Renal cortical epithelial cell (primary cell): Measurements from ENCODE around the gene ZNF580. TPM values are rescaled to one million over a fixed set of nuclear protein-coding genes. Genes with fewer than 3 reads are reported as not detected.

ENCODE experiments used
- DNase-seq: peaks from one replicate; pipeline ENCODE4 v3.0.0-alpha.2; 2011; ENCODE audit warnings: low read depth
- total RNA-seq: library from RNA; depleted of rRNA; stranded (reverse); fragments of >200 nt; gene quantifications from 2 replicates; pipeline ENCODE4 v1.2.3, GENCODE V29; 2014

ZNF580 gene
- total RNA-seq, 1 donor from 2014 or later, result 5.8 TPM

GRCh38 chr19:55646889-55647731 lies 6.3 kb downstream of the ZNF580 start:
- DNase-seq, result no peak

DNA sequence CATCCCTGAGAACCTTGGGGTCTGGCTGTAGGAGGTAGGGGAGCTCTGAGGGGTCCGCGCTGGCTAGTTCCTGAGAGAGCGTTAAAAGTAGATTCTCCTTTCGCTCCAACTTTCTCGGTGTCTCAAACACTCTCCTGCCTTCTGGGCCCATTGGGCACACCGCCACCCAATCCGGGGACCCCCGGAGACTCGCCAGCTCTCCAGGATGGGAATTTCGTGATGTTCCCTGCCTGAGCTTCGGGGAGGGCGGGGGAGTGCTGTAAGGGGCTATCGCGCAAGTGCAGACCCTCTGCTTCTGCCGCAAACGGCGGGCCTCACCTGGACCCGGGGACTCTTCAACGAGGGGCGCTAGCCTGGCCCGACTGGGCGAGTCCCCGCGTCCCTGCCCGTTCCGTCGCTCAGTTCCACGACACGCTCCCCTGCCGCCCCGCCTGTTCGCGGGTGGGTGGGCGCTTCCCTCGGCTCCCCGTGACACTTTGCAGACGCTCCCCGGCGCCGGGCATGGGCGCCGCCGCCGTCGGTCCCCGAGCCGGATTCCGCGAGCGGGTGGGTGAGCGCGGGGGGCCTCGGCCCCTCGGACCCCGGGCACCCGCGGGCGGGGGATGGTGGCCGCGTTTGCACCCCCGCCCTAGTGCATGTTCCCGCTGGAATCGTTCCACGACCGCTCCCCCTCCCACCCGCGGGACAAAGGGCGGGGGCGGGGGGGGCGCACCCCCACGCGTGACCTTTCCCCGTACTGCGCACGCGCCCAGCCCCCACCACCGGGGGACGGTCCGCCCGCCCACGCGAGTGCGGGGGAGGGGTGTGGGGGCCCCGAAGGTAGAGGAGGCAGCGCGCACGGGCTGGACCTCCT lies 7.2 kb downstream of the ZNF580 start, which contains the start of gene CCDC106:
TSS of gene CCDC106 (plus strand) at position 481 of the 853 bp plus-strand sequence. CDS start 835 bp downstream, outside the sequence.
- no peak for DNase-seq

GRCh38 chr19:55648585-55649267 lies 7.9 kb downstream of the ZNF580 start:
- DNase-seq, result no peak

DNA sequence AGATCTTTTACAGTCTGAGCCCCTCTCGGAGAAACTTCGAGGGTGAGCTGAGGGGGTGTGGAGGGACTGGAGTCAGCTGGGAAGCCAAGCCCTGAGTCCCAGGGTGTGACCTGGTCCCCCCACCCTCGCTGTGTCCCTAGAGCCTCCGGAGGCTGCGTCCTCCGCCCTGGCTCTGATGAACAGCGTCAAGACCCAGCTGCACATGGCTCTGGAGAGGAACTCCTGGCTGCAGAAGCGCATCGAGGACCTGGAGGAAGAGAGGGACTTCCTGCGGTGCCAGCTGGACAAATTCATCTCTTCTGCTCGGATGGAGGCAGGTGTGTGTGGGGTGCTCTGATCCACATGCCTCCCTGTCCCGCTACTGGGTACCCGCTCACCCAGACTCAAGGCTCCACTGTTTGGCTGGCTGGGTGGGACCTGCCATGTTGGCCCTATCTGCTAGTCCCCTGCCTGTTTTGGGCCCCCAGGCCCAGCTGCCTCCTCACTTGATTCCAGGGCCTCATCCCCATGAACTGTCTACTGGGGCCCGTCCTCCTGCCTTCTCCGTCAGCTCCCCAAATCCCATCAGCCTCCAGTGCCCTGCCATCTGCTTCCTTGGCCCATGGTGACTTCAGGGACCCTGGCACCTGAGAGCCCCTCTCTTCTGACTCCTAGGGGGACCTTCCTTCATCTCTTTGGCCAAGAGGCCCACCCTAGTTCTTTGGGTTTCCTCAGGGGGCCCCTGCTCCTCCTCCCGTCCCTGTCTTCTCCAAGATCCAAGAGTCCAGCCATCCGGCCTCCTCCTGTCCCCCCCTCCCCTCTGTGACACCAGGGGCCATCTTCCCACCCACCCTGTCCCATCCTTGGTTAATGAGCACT lies 8.7 kb downstream of the ZNF580 start:
- DNase-seq, result no peak

DNA sequence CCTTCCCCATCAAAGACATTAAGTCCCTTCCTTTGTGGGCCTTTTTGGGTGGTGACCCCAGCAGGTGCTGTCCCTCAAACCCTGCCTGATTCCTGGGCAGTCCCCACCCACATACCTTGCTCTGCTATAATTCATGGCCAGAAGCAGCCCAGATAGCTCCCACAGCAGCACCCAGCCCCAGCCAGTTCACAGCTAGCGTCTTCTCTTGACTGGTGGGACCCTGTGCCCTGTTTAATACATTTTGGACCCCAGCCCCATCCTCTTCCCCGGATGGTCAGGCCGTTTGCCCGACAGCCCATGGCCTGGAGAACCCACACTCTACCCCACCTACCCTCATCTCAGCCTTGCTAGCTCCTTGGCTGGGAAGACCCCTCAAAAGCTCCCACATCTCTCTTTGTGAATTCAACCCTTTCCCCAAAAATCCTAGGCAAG lies 9.3 kb downstream of the ZNF580 start:
- no peak for DNase-seq

GRCh38 chr19:55650602-55651230 lies 9.9 kb downstream of the ZNF580 start:
- DNase-seq, result no peak

GRCh38 chr19:55651236-55651635 lies 10.4 kb downstream of the ZNF580 start:
- no peak for DNase-seq

GRCh38 chr19:55652311-55653128 lies 11.7 kb downstream of the ZNF580 start:
- no peak for DNase-seq

DNA sequence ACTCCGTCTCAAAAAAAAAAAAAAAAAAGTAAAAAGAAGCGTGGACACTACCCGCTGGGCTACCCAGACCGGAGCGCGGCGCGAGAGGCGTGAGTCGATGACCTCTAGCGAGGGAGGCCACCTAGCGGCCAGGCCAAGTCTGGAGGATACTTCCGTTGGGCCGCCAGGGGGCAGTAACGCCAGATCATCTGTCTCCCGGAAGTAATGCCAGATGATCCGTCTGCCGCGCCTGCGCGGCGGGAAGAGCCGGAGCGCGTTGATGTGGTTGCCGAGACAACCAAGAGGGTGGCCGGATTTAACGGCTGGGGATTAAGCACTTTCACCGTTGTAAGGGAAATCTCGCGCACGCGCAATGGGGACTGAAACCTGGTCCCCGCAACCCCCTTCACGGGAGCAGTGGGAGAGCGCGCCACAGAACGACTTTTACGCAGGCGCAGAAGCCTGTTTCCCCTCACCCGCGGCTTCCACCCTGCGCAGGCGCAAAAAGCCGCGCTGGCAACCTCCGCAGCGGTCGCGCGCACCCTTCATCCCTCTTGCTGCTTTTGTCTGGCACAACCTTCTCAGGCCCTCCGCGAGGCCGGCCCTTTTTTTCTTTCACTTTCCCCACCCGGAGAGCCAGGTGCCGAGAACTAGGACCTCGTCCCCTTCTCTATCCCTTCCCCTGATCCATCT lies 13.0 kb downstream of the ZNF580 start:
- peak; percentile 96 for DNase-seq

DNA sequence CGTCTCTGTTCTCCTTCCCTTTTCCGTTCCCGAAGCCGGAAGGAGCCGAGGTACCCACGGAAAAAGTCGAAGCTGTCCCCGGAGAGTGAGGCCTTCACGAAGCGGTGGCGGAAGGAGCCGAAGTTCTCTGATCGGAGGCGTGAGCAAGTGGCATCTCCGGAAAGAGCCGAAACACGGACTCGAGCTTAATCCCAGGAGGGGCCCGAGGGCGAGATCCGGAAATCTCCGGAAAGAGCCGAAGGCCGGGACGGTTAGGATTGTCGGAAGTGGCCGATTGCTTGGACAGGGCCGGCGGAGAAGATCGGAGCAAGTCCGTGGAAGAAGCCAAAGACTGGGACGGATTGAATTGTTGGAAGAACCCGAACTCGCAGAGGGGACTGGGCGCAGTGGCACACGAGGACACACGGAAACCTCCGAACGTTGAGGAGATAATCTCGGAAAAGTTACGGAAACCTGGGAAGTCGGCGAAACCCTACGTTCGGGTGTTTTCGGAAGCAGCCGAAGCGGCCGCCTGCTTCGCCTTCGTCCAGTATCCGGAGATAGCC lies 13.6 kb downstream of the ZNF580 start:
- DNase-seq, result peak; percentile 97

DNA sequence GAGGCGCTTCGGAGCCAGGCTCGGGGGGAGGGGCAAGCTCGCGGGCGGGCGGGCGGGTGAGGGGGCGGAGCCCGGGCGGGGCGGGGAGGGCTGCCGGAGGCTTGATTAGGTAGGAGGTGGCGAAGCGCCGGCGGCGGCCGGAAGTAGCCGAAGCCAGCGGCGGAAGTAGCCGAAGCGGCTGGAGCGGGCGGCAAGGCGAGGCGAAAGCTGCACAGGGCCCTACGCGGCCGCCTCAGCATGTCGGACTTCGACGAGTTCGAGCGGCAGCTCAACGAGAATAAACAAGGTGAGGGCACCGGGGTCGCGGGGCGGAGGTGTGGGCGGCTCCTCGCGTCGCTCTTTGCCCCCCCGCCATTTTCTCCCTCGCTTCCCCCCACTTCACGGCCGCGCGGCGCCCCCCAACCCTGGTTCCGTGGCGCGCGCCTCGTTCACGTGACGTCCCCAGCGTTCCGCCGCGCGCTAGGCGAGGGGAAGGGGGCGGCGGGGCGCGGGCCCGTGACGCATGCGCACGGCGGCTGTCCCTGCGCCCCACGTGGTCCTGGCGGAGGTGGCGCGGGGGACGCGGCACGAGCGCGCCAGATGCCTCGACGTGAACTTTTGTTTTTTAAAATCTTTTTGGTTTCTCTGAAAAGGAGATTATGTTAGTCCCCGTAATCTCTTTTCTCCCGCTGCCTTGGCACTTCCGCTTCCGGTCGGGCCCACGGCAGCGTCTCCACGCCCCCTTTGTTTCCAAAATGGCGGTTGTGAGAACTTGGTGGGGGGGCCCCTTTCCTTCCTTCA lies 14.3 kb downstream of the ZNF580 start, which contains the start of gene U2AF2:
TSS of gene U2AF2 (plus strand) at position 168 of the 780 bp plus-strand sequence. CDS start at position 238, 70 bp downstream.
- no peak for DNase-seq

DNA sequence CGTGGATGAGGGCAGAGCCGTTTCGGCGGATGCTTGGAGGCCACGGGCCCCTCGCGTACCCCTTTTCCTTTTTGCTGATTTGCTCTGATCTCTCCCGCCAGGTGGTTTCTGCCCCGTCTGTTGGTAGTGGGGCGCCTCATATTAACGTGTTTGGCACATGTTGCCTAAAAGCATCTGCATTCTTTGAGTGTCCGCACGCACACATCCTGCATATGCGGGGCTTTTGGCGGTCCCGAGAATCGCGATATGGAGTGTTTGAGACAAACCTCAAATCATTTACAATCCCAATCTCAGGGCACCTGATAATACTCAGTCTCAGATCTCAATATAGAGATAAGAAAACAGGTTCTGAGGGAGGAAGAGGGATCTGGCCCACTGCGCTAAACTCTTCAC lies 14.8 kb downstream of the ZNF580 start:
- no peak for DNase-seq

DNA sequence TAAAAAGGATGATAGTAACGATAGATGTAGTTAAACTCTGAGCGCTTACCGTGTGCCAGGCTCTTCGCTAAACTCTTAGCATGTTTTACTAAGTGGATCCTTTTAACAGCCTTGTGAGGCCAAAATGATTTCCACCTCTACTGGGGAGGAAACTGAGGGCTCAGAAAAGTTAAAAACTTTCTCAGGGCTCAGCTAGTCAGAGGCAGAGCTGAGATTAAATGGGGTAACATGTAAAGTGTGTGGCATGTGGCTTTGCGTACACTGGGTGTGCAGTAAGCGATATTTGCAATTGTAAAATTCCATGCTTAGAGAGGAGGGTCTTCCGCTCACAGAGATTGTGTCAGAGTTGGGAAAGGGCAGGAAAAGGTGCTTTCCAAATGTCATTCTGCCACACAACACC lies 15.8 kb downstream of the ZNF580 start:
- no peak for DNase-seq

DNA sequence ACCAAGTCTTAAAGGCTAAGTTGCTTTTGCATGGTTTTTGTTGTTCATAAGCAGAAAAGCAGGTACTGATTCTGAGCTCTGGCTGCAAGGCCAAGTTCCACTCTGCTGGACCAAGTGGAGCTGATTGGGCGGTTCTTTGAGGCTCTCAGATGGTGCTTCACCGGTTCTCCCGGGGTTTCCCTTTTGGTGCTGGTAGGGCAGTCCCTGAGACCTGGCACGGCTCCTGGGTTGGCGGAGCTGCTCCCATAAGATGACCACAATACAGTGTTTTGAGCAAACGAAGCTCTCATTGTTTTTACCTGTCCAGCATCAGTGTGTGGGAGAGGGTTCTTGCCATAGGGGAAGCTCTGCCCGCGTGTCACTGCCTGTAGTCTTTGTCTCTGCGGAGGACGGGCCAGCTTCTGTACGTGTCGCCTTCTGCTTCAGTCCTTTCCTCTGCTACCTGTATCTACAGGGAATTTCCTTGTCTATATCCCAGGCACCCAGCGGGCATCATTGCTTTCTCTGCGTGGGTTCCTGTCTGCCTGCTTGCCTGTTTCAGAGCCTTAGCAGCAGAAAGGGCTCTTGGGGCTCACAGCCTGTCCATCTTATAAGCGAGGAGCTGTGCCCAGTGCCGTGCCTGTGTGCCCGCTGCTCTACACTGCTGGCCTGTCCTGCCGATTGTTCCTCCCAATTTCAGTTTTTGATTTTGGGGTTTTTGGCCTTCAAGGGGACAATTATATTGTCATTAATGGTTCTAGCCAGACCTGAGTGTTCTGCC lies 16.4 kb downstream of the ZNF580 start:
- no peak for DNase-seq

GRCh38 chr19:55658846-55659459 lies 18.2 kb downstream of the ZNF580 start:
- no peak for DNase-seq

DNA sequence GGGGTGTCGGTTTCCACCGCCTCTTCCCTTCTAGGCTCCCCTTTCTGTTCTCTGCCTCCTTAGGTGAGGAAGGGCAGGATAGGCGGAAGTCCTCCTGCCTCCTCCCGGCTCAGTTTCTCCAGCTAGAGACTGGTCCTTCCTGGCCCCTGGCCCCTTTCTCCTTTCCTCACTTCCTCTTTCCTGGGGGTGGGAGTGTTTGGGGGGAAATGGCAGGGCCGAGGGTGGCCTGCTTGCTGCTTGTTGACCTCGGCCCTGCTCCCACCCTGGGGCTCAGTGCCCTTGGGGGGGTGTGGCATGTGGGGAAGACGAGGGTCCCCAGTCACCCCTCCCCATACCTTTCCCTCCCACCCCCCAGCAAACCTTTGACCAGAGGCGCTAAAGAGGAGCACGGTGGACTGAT lies 19.0 kb downstream of the ZNF580 start:
- DNase-seq, result no peak

- no peak for DNase-seq
These were observed 19.6 kb downstream of the ZNF580 start for GRCh38 chr19:55660404-55660803.
